Rectal smooth muscle tissue (tissue), 1 donor: Measurements from ENCODE around the gene LAMB1.

Experiments used
- H3K27ac ChIP-seq: one replicate; pipeline ENCODE4 v1.7.0; 2013; ENCODE audit warnings: low read depth, low read length, inconsistent platforms
- H3K27me3 ChIP-seq: one replicate; pipeline ENCODE4 v1.7.0; 2013; ENCODE audit warnings: low read length; ENCODE audit not compliant: control insufficient read depth, insufficient read depth
- H3K36me3 ChIP-seq: one replicate; pipeline ENCODE4 v1.7.0; 2013; ENCODE audit warnings: low read length; ENCODE audit not compliant: control insufficient read depth, insufficient read depth
- H3K4me1 ChIP-seq: one replicate; pipeline ENCODE4 v1.7.0; 2013; ENCODE audit warnings: low read length; ENCODE audit not compliant: control insufficient read depth, insufficient read depth
- H3K4me3 ChIP-seq: one replicate; pipeline ENCODE4 v1.7.0; 2013; ENCODE audit warnings: low read length
- H3K9ac ChIP-seq: one replicate; pipeline ENCODE4 v1.7.0; 2013; ENCODE audit warnings: low read length

Gene LAMB1

GRCh38 chr7:108016841-108017775 lies 14.1 kb upstream of the LAMB1 start:
- H3K4me1 ChIP-seq, result peaks cover 13% of the 10 kb centered on the region
- H3K27me3 ChIP-seq, result no peaks in the 10 kb centered on the region
- no peaks in the 10 kb centered on the region for H3K36me3 ChIP-seq
- no peak overlapping the region for H3K9ac ChIP-seq
- no peak overlapping the region for H3K4me3 ChIP-seq
- H3K27ac ChIP-seq, result peak overlapping the region; percentile 6

DNA sequence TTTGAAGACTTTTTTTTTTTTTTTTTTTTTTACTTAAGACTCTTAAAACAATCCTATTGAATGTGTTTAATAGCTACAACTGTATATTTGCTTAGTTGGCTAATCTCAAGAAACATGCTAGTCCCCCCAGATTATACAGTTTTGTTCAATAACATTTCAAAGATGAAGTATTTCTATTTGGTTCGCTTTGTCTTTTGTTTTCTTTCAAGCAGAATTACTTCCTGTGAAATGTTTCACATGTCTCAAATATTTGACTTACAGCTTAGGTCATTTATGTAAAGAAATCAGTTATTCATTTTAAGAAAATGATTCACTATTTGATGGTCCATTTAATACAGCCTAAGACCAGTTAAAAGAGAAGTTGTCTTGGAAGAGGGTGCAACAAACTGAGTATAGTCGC lies 12.8 kb upstream of the LAMB1 start:
- peaks cover 13% of the 10 kb centered on the region for H3K4me1 ChIP-seq

GRCh38 chr7:108014747-108015682 lies 12.1 kb upstream of the LAMB1 start:
- Histone ChIP-seq H3K27ac (peak overlapping the region; percentile 40), H3K4me1 (peaks cover 13% of the 10 kb centered on the region), H3K27me3 (no peaks in the 10 kb centered on the region), H3K36me3 (no peaks in the 10 kb centered on the region), H3K9ac (no peak overlapping the region), H3K4me3 (no peak overlapping the region)

More for the DNA sequence above, 12.8 kb upstream of the LAMB1 start:
- H3K9ac ChIP-seq, result no peak overlapping the region
- no peaks in the 10 kb centered on the region for H3K36me3 ChIP-seq
- H3K27ac ChIP-seq, result no peak overlapping the region
- no peaks in the 10 kb centered on the region for H3K27me3 ChIP-seq
- H3K4me3 ChIP-seq, result no peak overlapping the region

- H3K27me3 ChIP-seq, result no peaks in the 10 kb centered on the region
- H3K27ac ChIP-seq, result no peak overlapping the region
- peaks cover 13% of the 10 kb centered on the region for H3K4me1 ChIP-seq
- no peaks in the 10 kb centered on the region for H3K36me3 ChIP-seq
- H3K4me3 ChIP-seq, result no peak overlapping the region
- H3K9ac ChIP-seq, result no peak overlapping the region
These were observed 11.3 kb upstream of the LAMB1 start for GRCh38 chr7:108014215-108014614.

DNA sequence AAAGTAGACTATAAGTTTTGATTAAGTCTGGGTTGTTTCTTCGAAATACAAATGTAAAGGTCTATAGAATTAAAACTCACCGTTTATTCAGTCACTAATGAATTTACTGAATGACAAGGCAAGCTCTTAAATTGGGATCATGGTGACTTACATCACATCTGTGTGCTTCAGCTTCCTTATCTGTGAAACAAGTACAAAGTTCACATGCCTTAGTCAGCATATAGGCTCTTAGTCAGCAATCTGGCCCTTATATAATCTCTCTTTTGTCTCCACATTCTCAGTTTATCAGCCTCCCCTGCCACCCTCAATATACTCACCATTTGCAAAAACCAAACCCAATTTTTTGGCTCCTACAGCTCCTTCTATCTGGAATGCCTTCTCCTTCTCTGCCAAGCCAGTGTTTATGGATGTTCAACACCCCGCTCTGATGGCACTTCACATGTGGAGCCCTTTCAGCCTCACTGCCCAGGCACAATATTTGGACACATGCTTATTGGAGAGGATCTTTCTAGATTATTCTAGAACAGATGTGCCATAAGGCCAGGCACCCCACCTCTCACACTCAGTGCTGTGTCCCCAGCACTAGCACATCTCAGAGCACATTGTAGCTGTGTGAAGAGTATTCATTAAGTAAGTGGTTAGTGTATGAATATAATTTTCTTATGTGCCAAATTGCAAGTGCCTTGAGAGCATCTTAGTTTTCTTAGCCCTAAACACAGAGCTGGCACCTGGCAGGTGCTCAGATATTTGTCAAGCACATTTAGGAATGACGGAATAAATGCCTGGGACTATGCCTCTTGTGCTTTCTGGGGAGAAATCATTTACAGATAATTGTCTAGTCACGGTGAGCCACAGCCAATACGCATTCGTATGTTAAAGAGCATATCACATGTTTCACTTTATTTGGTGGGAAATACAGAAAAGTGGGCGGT lies 9.8 kb upstream of the LAMB1 start:
- peaks cover 13% of the 10 kb centered on the region for H3K4me1 ChIP-seq
- H3K9ac ChIP-seq, result no peak overlapping the region
- no peaks in the 10 kb centered on the region for H3K36me3 ChIP-seq
- no peaks in the 10 kb centered on the region for H3K27me3 ChIP-seq
- H3K4me3 ChIP-seq, result no peak overlapping the region
- H3K27ac ChIP-seq, result no peak overlapping the region

DNA sequence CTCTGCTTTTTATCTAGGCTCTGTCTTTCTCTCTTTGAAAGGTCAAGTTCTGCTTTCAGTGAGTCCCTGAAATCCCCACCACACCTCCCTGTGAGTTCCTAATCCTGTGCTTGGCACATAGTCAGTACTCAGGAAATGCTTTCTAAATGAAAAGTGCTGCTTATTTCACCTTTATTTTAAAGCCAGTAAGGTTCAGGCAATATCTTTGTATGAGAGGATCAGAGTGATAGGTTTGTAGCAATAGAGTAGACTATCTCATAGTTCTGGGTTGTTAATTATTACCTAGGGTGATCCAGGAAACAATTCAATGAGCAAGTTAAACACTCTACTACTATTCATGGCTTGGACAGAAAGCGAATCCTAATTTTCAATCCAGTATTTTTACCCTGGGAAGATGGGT lies 7.4 kb upstream of the LAMB1 start:
- Histone ChIP-seq H3K27ac (no peak overlapping the region), H3K36me3 (no peaks in the 10 kb centered on the region)

GRCh38 chr7:108009873-108010272 lies 6.9 kb upstream of the LAMB1 start:
- Histone ChIP-seq H3K27ac (no peak overlapping the region), H3K36me3 (no peaks in the 10 kb centered on the region), H3K4me1 (peaks cover 8% of the 10 kb centered on the region)

More for the DNA sequence above, 7.4 kb upstream of the LAMB1 start:
- Histone ChIP-seq H3K4me1 (peaks cover 13% of the 10 kb centered on the region), H3K4me3 (no peak overlapping the region), H3K27me3 (no peaks in the 10 kb centered on the region), H3K9ac (no peak overlapping the region)

DNA sequence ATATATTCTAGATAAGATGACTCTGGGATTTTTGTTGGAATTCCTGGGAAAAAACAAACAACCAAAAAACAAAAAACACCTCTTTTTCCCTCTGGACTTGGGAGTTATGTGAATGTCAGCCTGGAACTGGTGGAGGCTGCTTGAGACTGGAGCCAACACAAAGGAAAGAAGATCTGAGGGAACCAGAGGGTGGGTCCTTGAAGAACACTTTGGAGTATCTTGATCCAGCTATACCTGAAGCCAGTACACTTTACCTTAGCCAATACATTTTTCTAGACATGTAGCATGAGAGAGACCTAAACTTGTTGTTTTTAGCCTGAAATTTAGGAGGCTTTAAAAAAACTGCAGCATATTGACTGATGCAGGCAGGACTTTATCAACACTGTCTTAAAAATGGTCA lies 5.9 kb upstream of the LAMB1 start:
- peaks cover 3% of the 10 kb centered on the region for H3K4me1 ChIP-seq
- no peaks in the 10 kb centered on the region for H3K36me3 ChIP-seq
- no peak overlapping the region for H3K9ac ChIP-seq
- no peak overlapping the region for H3K4me3 ChIP-seq
- H3K27ac ChIP-seq, result no peak overlapping the region
- no peaks in the 10 kb centered on the region for H3K27me3 ChIP-seq

More at GRCh38 chr7:108009873-108010272, 6.9 kb upstream of the LAMB1 start:
- Histone ChIP-seq H3K9ac (no peak overlapping the region), H3K27me3 (no peaks in the 10 kb centered on the region), H3K4me3 (no peak overlapping the region)

DNA sequence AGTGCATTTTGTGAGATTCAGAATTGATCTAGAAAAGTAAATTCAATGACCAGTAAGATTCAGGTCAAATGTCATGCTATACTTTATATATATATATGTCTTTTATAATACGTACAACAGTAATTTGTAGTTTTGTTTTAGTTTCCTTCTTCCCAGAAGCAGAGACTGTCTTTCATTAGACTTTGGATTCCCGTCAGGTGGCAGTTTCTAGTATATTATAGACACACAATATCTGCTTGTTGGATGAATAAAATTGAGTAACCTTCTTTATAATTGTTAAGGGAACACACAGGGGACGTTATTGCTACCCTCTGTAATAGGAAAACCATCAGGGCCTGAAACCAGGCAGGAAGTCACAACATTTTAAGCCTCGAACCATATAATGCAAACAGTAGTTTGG lies 5.3 kb upstream of the LAMB1 start:
- Histone ChIP-seq H3K36me3 (no peaks in the 10 kb centered on the region), H3K4me3 (no peak overlapping the region), H3K4me1 (peaks cover 3% of the 10 kb centered on the region), H3K27me3 (no peaks in the 10 kb centered on the region), H3K27ac (no peak overlapping the region), H3K9ac (no peak overlapping the region)

- H3K9ac ChIP-seq, result no peak overlapping the region
- no peaks in the 10 kb centered on the region for H3K36me3 ChIP-seq
- no peaks in the 10 kb centered on the region for H3K27me3 ChIP-seq
- H3K27ac ChIP-seq, result no peak overlapping the region
- peaks cover under 1% of the 10 kb centered on the region for H3K4me1 ChIP-seq
- no peak overlapping the region for H3K4me3 ChIP-seq
These were observed 4.8 kb upstream of the LAMB1 start for GRCh38 chr7:108007762-108008161.

DNA sequence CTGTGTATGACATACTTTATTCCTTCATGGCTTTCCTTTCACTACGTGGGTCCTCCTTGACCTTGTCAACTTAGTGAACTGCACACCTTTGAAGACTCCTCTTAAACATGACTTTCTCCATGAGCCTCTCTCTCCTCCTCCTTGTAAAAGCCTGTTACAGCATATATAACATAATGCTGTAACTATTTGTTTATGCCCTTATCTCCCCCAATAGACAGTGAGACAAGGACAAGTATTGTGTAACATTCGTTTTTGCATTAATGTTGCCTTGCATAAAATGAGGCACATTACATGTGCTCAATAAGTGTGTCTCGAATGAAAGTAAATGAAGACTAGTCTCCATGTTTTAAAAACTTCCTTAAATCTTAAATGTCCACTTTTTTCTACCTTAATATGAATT lies 4.3 kb upstream of the LAMB1 start:
- no peaks in the 10 kb centered on the region for H3K4me1 ChIP-seq

More for the DNA sequence above, 4.3 kb upstream of the LAMB1 start:
- Histone ChIP-seq H3K9ac (no peak overlapping the region), H3K36me3 (no peaks in the 10 kb centered on the region), H3K4me3 (no peak overlapping the region), H3K27me3 (no peaks in the 10 kb centered on the region), H3K27ac (no peak overlapping the region)
